Lung (tissue), 12 donors: ENCODE data around the gene PDGFB. TPM values are rescaled to one million over a fixed set of nuclear protein-coding genes. Genes with fewer than 3 reads are reported as not detected.

Experiments
- ATAC-seq: fragments of 200-7000 bp; cut with Tn5 transposase; one replicate; pipeline ENCODE4 v1.9.1; 2020; ENCODE audit warnings: moderate number of reproducible peaks; ENCODE audit not compliant: insufficient read depth, low FRiP score
- DNase-seq, 3 donors: peaks; one replicate each; pipeline ENCODE4 v3.0.0-alpha.2; 2013 to 2017
- H3K27ac ChIP-seq, 2 donors: one replicate each; pipeline ENCODE4 v1.5.1; 2013; ENCODE audit warnings: mild to moderate bottlenecking in 2 of 2, moderate library complexity in 2 of 2, control low read depth in 1 of 2, inconsistent platforms in 1 of 2, low read depth in 1 of 2, low read length in 1 of 2
- H3K27me3 ChIP-seq, 3 donors: one replicate each; pipeline ENCODE4 v1.5.1; 2013; ENCODE audit warnings: low read length in 2 of 3; ENCODE audit not compliant: control insufficient read depth in 3 of 3, insufficient read depth in 3 of 3
- H3K36me3 ChIP-seq, 4 donors: one replicate each; pipeline ENCODE4 v1.5.1; 2013; ENCODE audit warnings: low read length in 4 of 4, mild to moderate bottlenecking in 1 of 4, moderate library complexity in 1 of 4; ENCODE audit not compliant: control insufficient read depth in 4 of 4, insufficient read depth in 4 of 4
- H3K4me1 ChIP-seq, 5 donors: one replicate each; pipeline ENCODE4 v1.5.1; 2013; ENCODE audit warnings: low read length in 5 of 5, mild to moderate bottlenecking in 2 of 5, moderate library complexity in 1 of 5; ENCODE audit not compliant: control insufficient read depth in 5 of 5, insufficient read depth in 5 of 5
- H3K4me3 ChIP-seq: one replicate; pipeline ENCODE4 v1.5.1; 2013; ENCODE audit warnings: mild to moderate bottlenecking, control low read depth, moderate library complexity
- H3K9ac ChIP-seq, 2 donors: one replicate each; pipeline ENCODE4 v1.5.1; 2013; ENCODE audit warnings: low read length in 2 of 2, control low read depth in 1 of 2; ENCODE audit not compliant: insufficient read depth in 1 of 2
- H3K9me3 ChIP-seq, 4 donors: one replicate each; pipeline ENCODE4 v1.5.1; 2013; ENCODE audit warnings: low read length in 3 of 4, mild to moderate bottlenecking in 1 of 4, moderate library complexity in 1 of 4; ENCODE audit not compliant: control insufficient read depth in 4 of 4, insufficient read depth in 3 of 4
- CTCF ChIP-seq: IDR thresholded peaks from 2 replicates; pipeline ENCODE4 v1.5.1; 2012; ENCODE audit warnings: mild to moderate bottlenecking; ENCODE audit errors: control extremely low read depth, extremely low read depth
- WGBS, 2 donors: extraction: QIAGEN DNeasy Blood & Tissue Kit; methylation state at CpG; one replicate each; pipeline ENCODE4 v1.1.7; 2013; 5-methylcytosine and 5-hydroxymethylcytosine counted together
- polyA plus RNA-seq, 2 donors: library from polyadenylated mRNA; stranded (reverse); fragments of 200-250 nt; gene quantifications; one replicate each; pipeline ENCODE4 v1.2.1, GENCODE V29; 2013
- total RNA-seq, 2 donors: library from RNA; depleted of rRNA in 1 of 2; stranded (reverse); fragments of >200 nt in 1 of 2; gene quantifications; one replicate each; pipeline ENCODE4 v1.2.1, GENCODE V29; 2014 to 2021
- donor health status: control.
- donor health status: control.
- donor health status: Bipolar disorder and iron deficiency.
- donor health status: healthy.
- donor health status: DM: yes; HTN: yes; CAD: no.

Gene PDGFB
- total and polyA plus RNA-seq, 4 donors, result 9.8 to 56.7 (median 29.5) TPM

- Histone ChIP-seq H3K27ac (no peak overlapping the region), H3K4me1 (peaks cover 0 to 27% (median 7%) of the 10 kb centered on the region in 5 donors), H3K4me3 (no peak overlapping the region), H3K9ac (no peak overlapping the region), H3K9me3 (peaks cover 0 to 12% (median 3%) of the 10 kb centered on the region in 4 donors), H3K36me3 (no peaks in the 10 kb centered on the region), H3K27me3 (no peaks in the 10 kb centered on the region)
- no peak for TF ChIP-seq CTCF
- WGBS, 2 donors, result 85% methylated on average over 2 of the region's 2 CpGs
- no peak for DNase-seq
- ATAC-seq, result no peak
These were observed 12.2 kb upstream of the PDGFB start for GRCh38 chr22:39256979-39257378.

DNA sequence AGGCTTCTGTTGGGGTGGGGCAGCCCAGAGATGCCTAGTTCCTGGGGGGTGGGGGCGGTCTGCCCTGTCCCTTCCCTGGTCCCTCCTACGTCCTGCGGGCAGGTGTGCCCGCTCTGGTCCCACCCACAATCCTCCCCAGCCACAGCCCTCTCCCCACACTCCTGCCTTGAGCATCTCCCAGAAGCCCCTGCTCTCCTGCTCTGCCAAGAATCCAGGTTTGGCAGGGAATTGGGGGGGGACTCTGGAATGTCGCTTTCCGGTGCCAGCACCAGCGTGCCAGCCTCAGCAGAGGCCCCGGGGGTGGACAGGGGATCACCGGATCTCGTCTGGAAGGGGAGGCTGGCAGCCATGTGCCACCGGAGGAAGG is 11.4 kb upstream of the PDGFB start:
- no peak for TF ChIP-seq CTCF
- Histone ChIP-seq H3K4me1 (peaks cover 0 to 27% (median 7%) of the 10 kb centered on the region in 5 donors), H3K4me3 (no peak overlapping the region), H3K9me3 (peaks cover 0 to 4% (median under 1%) of the 10 kb centered on the region in 4 donors), H3K27me3 (no peaks in the 10 kb centered on the region), H3K36me3 (no peaks in the 10 kb centered on the region), H3K27ac (no peak overlapping the region), H3K9ac (no peak overlapping the region)
- no peak for ATAC-seq
- WGBS, 2 donors, result 72 to 92% methylated on average over 11 of the region's 11 CpGs
- no peak for DNase-seq

- no peak for TF ChIP-seq CTCF
- H3K9me3 ChIP-seq, result no peaks in the 10 kb centered on the region
- H3K36me3 ChIP-seq, result no peaks in the 10 kb centered on the region
- ATAC-seq (no peak), DNase-seq (no peak)
- H3K4me1 ChIP-seq, result peaks cover 0 to 27% (median 7%) of the 10 kb centered on the region in 5 donors
- no peak overlapping the region for H3K4me3 ChIP-seq
- WGBS, 2 donors, result 79 to 83% methylated on average over 16 of the region's 16 CpGs
- H3K27ac ChIP-seq, result peak overlapping the region; percentile 74 to 84
- H3K27me3 ChIP-seq, result no peaks in the 10 kb centered on the region
- no peak overlapping the region for H3K9ac ChIP-seq
These were observed 10.8 kb upstream of the PDGFB start for GRCh38 chr22:39255449-39256185.

- Histone ChIP-seq H3K4me1 (peaks cover 0 to 27% (median 7%) of the 10 kb centered on the region in 5 donors), H3K27me3 (no peaks in the 10 kb centered on the region), H3K9me3 (no peaks in the 10 kb centered on the region), H3K27ac (peak overlapping the region; percentile 74 to 84), H3K9ac (no peak overlapping the region), H3K36me3 (no peaks in the 10 kb centered on the region), H3K4me3 (no peak overlapping the region)
- DNase-seq (peak in 1 of 3 donors; percentile 46), ATAC-seq (no peak)
- 38 to 42% methylated on average over 15 of the region's 15 CpGs for WGBS, 2 donors
- TF ChIP-seq CTCF, result no peak
These were observed 10.1 kb upstream of the PDGFB start for GRCh38 chr22:39254789-39255298.
